Pancreas (tissue), 10 donors: ENCODE data around the gene GPR146. TPM values are rescaled to one million over a fixed set of nuclear protein-coding genes. Genes with fewer than 3 reads are reported as not detected.
A peak's percentile ranks its signal among the peaks of the same experiment; 100 is the strongest.
"Not testable (repeated sequence)": the region's sequence is repeated elsewhere in the genome, so short reads cannot be mapped to it uniquely, and the experiment has no call there.

Experiments used
- ATAC-seq, 4 donors: fragments of 200-7000 bp; cut with Tn5 transposase; one replicate each; pipeline versions ENCODE4 v1.8.0 to v1.9.1; 2020; ENCODE audit warnings: mild to moderate bottlenecking in 4 of 4, moderate library complexity in 4 of 4
- DNase-seq, 6 donors: peaks; one replicate each; pipeline ENCODE4 v3.0.0-alpha.2; 2020
- FAIRE-seq: peaks from 2 replicates; lab custom pipeline; 2012; peaks lifted over from hg19 to GRCh38; lab: Jason Lieb, UNC
- H3K27ac ChIP-seq, 4 donors: fragments of 200-600 bp; sonication (generic); 1 replicate in 3 of 4; 2 replicates in 1 of 4; pipeline versions ENCODE4 v1.5.0 to v1.8.0; 2020
- H3K27me3 ChIP-seq, 4 donors: fragments of 200-600 bp; one replicate each; pipeline ENCODE4 v1.8.0; 2021
- H3K36me3 ChIP-seq, 3 donors: fragments of 200-600 bp; sonication (generic) in 1 of 3; one replicate each; pipeline versions ENCODE4 v1.5.0 to v1.8.0; 2020 to 2021
- H3K4me1 ChIP-seq, 3 donors: fragments of 200-600 bp; one replicate each; pipeline ENCODE4 v1.8.0; 2021
- H3K4me3 ChIP-seq, 4 donors: fragments of 200-600 bp; sonication (generic) in 2 of 4; one replicate each; pipeline versions ENCODE4 v1.5.0 to v1.8.0; 2020 to 2021
- H3K9me3 ChIP-seq, 4 donors: fragments of 200-600 bp; one replicate each; pipeline ENCODE4 v1.8.0; 2021
- CTCF ChIP-seq, 4 donors: fragments of 200-600 bp; sonication (generic) in 3 of 4; IDR thresholded peaks; one replicate each; pipeline versions ENCODE4 v1.5.0 to v1.8.0; 2021; ENCODE audit warnings: antibody characterized with exemption in 4 of 4
- whole genome bisulfite sequencing, 2 donors: extraction: QIAGEN DNeasy Blood & Tissue Kit; methylation state at CpG; one replicate each; pipeline ENCODE4 v1.1.7; 2013; 5-methylcytosine and 5-hydroxymethylcytosine counted together
- intact Hi-C, 3 donors: fragments of 100-400 bp; cut with DNase I; formaldehyde crosslinking; loops; one replicate each; pipeline versions ENCODE4 v1.11.1 to v1.14.2; 2022
- polyA plus RNA-seq, 2 donors: library from polyadenylated mRNA; stranded (reverse); fragments of 200-250 nt; gene quantifications; one replicate each; pipeline ENCODE4 v1.2.3, GENCODE V29; 2013
- total RNA-seq, 6 donors: library from RNA; stranded (reverse); fragmentation: NEBNext Ultra II Directional in 4 of 6; extraction: Animal tissue kit (Norgen Biotek cat#: 25700) in 4 of 6; gene quantifications; one replicate each; pipeline versions ENCODE4 v1.2.1 to v1.2.4, GENCODE V29; 2021 to 2023
- donor health status: healthy with polysubstance abuse.
- donor health status: DM: no; HTN: no; CAD: no; lungs with moderate emphysema.
- donor health status: DM: no; HTN: no; CAD: no.
- donor health status: control.
- donor health status: control.
- donor health status: Bipolar disorder and iron deficiency.
- donor health status: DM: yes; HTN: yes; CAD: no.
- donor health status: DM: no; HTN: no; CAD: no.
- donor health status: DM: no; HTN: no; CAD: no.
- donor health status: DM: yes; HTN: yes; CAD: no.

The GPR146 gene
- total and polyA plus RNA-seq, 8 donors: 3.4 to 6.5 (median 4.1) TPM

- H3K36me3 ChIP-seq: peaks cover 0 to 7% (median 7%) of the 10 kb centered on the region in 3 donors
- no peaks in the 10 kb centered on the region for H3K27me3 ChIP-seq
- H3K4me1 ChIP-seq: no peaks in the 10 kb centered on the region
- WGBS, 2 donors: 88 to 89% methylated on average over 45 of the region's 45 CpGs
- intact Hi-C loops: loop anchor here in 1 of 3 donors (5.0 to 10.0 kb wide), 2 partner anchors 65 to 147 kb away; no protein-coding TSS in a partner anchor
- no peak for FAIRE-seq
- H3K9me3 ChIP-seq: no peaks in the 10 kb centered on the region
- no peak overlapping the region for H3K27ac ChIP-seq
- H3K4me3 ChIP-seq: no peak overlapping the region
- peak in 2 of 6 donors; percentile 29 to 78 for DNase-seq
- no peak for ATAC-seq
- no peak for TF ChIP-seq CTCF (IDR thresholded peaks at IDR 0.05)
Observed at GRCh38 chr7:997404-998395, 46.6 kb upstream of the GPR146 start.

- DNase-seq (peak in 1 of 6 donors; percentile 58), FAIRE-seq (no peak), ATAC-seq (no peak)
- Histone ChIP-seq H3K27me3 (no peaks in the 10 kb centered on the region), H3K9me3 (no peaks in the 10 kb centered on the region), H3K4me3 (no peak overlapping the region), H3K36me3 (peaks cover 0 to 7% (median 7%) of the 10 kb centered on the region in 3 donors), H3K27ac (no peak overlapping the region), H3K4me1 (no peaks in the 10 kb centered on the region)
- TF ChIP-seq CTCF (IDR thresholded peaks at IDR 0.05): no peak
- WGBS, 2 donors: 89 to 91% methylated on average over 28 of the region's 28 CpGs
- intact Hi-C loops: loop anchor here in 1 of 3 donors (5.0 to 10.0 kb wide), 2 partner anchors 63 to 145 kb away; no protein-coding TSS in a partner anchor
Observed at GRCh38 chr7:999149-999879, 45.0 kb upstream of the GPR146 start.

DNA sequence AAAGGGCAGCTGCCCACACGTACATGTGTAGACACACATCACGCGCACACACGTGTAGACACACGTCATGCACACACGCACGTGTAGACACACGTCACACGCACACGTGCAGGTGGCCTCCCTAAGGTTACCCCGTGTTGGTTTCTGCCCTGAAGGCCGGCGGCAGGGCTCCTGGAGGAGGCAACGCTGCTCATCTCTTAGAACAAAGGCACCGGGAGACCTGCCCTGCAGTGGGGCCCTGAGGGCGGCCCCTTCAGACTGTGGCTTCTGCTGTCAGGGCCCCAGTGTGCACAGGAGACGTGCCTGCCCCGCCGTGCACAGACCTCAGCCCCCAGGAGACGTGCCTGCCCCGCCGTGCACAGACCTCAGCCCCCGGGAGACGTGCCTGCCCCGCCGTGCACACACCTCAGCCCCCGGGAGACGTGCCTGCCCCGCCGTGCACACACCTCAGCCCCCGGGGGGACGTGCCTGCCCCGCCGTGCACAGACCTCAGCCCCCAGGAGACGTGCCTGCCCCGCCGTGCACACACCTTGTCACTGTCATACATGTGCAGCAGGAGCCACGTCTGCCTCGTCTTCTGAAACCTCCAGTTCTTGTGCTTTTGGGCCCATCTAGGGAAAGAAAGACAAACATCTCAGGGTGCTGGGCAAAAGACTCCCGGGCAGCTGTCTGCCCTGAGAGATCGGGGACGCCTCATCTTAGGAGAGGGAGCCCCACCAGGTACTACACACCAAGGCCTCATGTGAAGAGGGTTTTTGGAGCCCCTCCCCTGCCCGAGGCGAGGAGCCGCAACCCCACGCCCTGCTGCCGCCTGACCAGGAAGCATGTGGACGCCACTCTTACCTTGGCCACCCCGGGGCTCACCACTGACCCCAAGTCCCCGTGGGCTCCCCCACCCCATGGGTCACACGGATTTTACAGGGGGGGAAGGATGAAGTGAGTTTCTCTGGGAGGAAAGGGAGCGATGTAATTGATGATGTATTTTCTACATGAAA lies 44.1 kb upstream of the GPR146 start:
- no peak overlapping the region for H3K27ac ChIP-seq
- FAIRE-seq (no peak), DNase-seq (peak in 2 of 6 donors; percentile 17 to 44), ATAC-seq (no peak)
- no peaks in the 10 kb centered on the region for H3K9me3 ChIP-seq
- WGBS, 2 donors: 91 to 92% methylated on average over 52 of the region's 52 CpGs
- H3K27me3 ChIP-seq: no peaks in the 10 kb centered on the region
- intact Hi-C loops: loop anchor here in 1 of 3 donors (5.0 to 10.0 kb wide), 2 partner anchors 62 to 145 kb away; no protein-coding TSS in a partner anchor
- H3K36me3 ChIP-seq: peaks cover 0 to 7% (median 7%) of the 10 kb centered on the region in 3 donors
- no peak for TF ChIP-seq CTCF (IDR thresholded peaks at IDR 0.05)
- H3K4me1 ChIP-seq: no peaks in the 10 kb centered on the region
- no peak overlapping the region for H3K4me3 ChIP-seq

DNA sequence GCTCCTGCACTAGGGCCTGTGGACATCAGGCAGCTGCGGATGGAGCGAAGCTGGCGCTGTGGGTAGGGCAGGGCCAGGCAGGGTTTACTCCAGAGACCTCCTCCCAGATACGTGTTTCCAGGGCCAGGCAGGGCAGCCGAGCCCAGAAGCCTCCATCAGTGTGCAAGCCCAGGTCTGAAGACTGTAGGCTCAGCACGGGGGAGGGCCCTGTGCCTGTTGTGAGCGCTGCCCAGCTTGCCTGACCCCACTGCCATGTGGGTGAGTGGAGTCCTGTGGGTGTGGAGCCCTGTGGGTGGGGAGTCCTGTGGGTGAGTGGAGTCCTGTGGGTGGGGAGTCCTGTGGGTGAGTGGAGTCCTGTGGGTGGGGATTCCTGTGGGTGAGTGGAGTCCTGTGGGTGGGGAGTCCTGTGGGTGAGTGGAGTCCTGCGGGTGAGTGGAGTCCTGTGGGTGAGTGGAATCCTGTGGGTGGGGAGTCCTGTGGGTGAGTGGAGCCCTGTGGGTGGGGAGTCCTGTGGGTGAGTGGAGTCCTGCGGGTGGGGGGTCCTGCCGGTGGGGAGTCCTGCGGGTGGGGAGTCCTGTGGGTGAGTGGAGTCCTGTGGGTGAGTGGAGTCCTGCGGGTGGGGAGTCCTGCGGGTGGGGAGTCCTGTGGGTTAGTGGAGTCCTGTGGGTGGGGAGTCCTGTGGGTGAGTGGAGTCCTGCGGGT lies 43.1 kb upstream of the GPR146 start:
- H3K4me3 ChIP-seq, H3K36me3 ChIP-seq, FAIRE-seq, ATAC-seq, H3K27me3 ChIP-seq, H3K4me1 ChIP-seq, H3K27ac ChIP-seq, intact Hi-C loops, H3K9me3 ChIP-seq: not testable (repeated sequence)
- peak in 2 of 6 donors; percentile 12 to 59 for DNase-seq
- WGBS, 2 donors: 92 to 95% methylated on average over 14 of the region's 14 CpGs

DNA sequence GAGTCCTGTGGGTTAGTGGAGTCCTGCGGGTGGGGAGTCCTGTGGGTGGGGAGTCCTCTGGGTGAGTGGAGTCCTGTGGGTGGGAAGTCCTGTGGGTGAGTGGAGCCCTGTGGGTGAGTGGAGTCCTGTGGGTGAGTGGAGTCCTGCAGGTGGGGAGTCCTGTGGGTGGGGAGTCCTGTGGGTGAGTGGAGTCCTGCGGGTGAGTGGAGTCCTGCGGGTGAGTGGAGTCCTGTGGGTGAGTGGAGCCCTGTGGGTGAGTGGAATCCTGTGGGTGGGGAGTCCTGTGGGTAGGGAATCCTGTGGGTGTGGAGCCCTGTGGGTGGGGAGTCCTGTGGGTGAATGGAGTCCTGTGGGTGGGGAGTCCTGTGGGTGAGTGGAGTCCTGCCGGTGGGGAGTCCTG lies 42.3 kb upstream of the GPR146 start:
- ATAC-seq, H3K9me3 ChIP-seq, H3K27ac ChIP-seq, DNase-seq, intact Hi-C loops, H3K4me3 ChIP-seq, H3K27me3 ChIP-seq, FAIRE-seq, H3K4me1 ChIP-seq, H3K36me3 ChIP-seq: not testable (repeated sequence)
- 87 to 96% methylated on average over 4 of the region's 4 CpGs for WGBS, 2 donors

- peaks cover 0 to 12% (median 0%) of the 10 kb centered on the region in 3 donors for H3K36me3 ChIP-seq
- H3K4me1 ChIP-seq, ATAC-seq, intact Hi-C loops, DNase-seq, FAIRE-seq, H3K27ac ChIP-seq, H3K9me3 ChIP-seq, H3K4me3 ChIP-seq, H3K27me3 ChIP-seq: not testable (repeated sequence)
- whole genome bisulfite sequencing, 2 donors: 94 to 100% methylated on average over 1 to 7 of the region's 7 CpGs
Observed at GRCh38 chr7:1002445-1002844, 41.9 kb upstream of the GPR146 start.
